Keratinocyte (primary cell): ENCODE results near the gene HOXA7. TPM values are rescaled to one million over a fixed set of nuclear protein-coding genes. Genes with fewer than 3 reads are reported as not detected.

Experiments used
- DNase-seq: peaks from one replicate; pipeline ENCODE4 v3.0.0-alpha.2; 2011; ENCODE audit warnings: low read depth, missing footprints, low spot score
- FAIRE-seq: peaks from 2 replicates; lab custom pipeline; 2011; peaks lifted over from hg19 to GRCh38; lab: Jason Lieb, UNC
- H2AFZ ChIP-seq: 2 replicates; pipeline ENCODE4 v1.6.0; 2012; ENCODE audit warnings: low read length, control low read depth, inconsistent platforms; ENCODE audit not compliant: control insufficient read depth
- H3K27ac ChIP-seq: 2 replicates; pipeline ENCODE4 v1.5.1; 2011; ENCODE audit warnings: low read length; ENCODE audit not compliant: control insufficient read depth, insufficient read depth
- H3K27me3 ChIP-seq: 3 replicates; pipeline ENCODE4 v1.6.0; 2011; ENCODE audit warnings: low read length; ENCODE audit not compliant: control insufficient read depth, insufficient read depth; ENCODE audit errors: extremely low read depth
- H3K36me3 ChIP-seq, 2 experiments: 2 replicates in 1 of 2; 3 replicates in 1 of 2; pipeline ENCODE4 v1.5.1; 2011; ENCODE audit warnings: low read length in 2 of 2, mild to moderate bottlenecking in 1 of 2; ENCODE audit not compliant: control insufficient read depth in 2 of 2, insufficient read depth in 2 of 2; ENCODE audit errors: extremely low read depth in 1 of 2
- H3K4me1 ChIP-seq: 3 replicates; pipeline ENCODE4 v1.5.1; 2011; ENCODE audit warnings: low read length; ENCODE audit not compliant: control insufficient read depth, insufficient read depth; ENCODE audit errors: extremely low read depth
- H3K4me2 ChIP-seq: 3 replicates; pipeline ENCODE4 v1.6.0; 2011; ENCODE audit warnings: low read depth, low read length; ENCODE audit not compliant: control insufficient read depth, insufficient read depth; ENCODE audit errors: extremely low read depth
- H3K4me3 ChIP-seq, 3 experiments: fragments of 200-600 bp in 1 of 3; sonication (generic) in 1 of 3; 2 replicates in 2 of 3; 3 replicates in 1 of 3; pipeline ENCODE4 v1.5.1; 2011 to 2016; ENCODE audit warnings: low read length in 3 of 3, mild to moderate bottlenecking in 3 of 3, control low read depth in 2 of 3, inconsistent platforms in 1 of 3, low read depth in 1 of 3, mixed read lengths in 1 of 3, mixed run types in 1 of 3, moderate library complexity in 1 of 3; ENCODE audit not compliant: control insufficient read depth in 2 of 3, insufficient read depth in 2 of 3; ENCODE audit errors: extremely low read depth in 1 of 3
- H3K79me2 ChIP-seq: 2 replicates; pipeline ENCODE4 v1.6.0; 2012; ENCODE audit warnings: low read length; ENCODE audit not compliant: control insufficient read depth, insufficient read depth
- H3K9ac ChIP-seq: 3 replicates; pipeline ENCODE4 v1.6.0; 2011; ENCODE audit warnings: low read length; ENCODE audit not compliant: control insufficient read depth, insufficient read depth; ENCODE audit errors: extremely low read depth
- H3K9me1 ChIP-seq: 3 replicates; pipeline ENCODE4 v1.6.0; 2011; ENCODE audit warnings: low read length; ENCODE audit not compliant: control insufficient read depth, insufficient read depth; ENCODE audit errors: extremely low read depth
- H3K9me3 ChIP-seq: 2 replicates; pipeline ENCODE4 v1.5.1; 2012; ENCODE audit warnings: low read depth, low read length; ENCODE audit not compliant: control insufficient read depth
- H4K20me1 ChIP-seq: 3 replicates; pipeline ENCODE4 v1.6.0; 2011; ENCODE audit warnings: low read length; ENCODE audit not compliant: control insufficient read depth, insufficient read depth; ENCODE audit errors: extremely low read depth
- CTCF ChIP-seq, 3 experiments: IDR thresholded peaks in 1 of 3; conservative IDR thresholded peaks in 1 of 3; optimal IDR thresholded peaks in 1 of 3; 2 replicates in 2 of 3; 3 replicates in 1 of 3; pipeline versions ENCODE3 to v1.5.1; 2011; ENCODE audit warnings: low read length in 3 of 3, mild to moderate bottlenecking in 3 of 3, moderate library complexity in 2 of 3, control low read depth in 1 of 3, inconsistent platforms in 1 of 3; ENCODE audit not compliant: insufficient read depth in 2 of 3; ENCODE audit errors: extremely low read depth in 1 of 3
- EZH2 ChIP-seq: IDR thresholded peaks from one replicate; pipeline ENCODE4 v1.6.1; 2012; ENCODE audit warnings: inconsistent platforms, mild to moderate bottlenecking, low read length, moderate library complexity
- dilution Hi-C: fragments of 300-500 bp; cut with MboI; formaldehyde crosslinking; loops from one replicate; pipeline ENCODE4 v1.7.0; 2020; ENCODE audit warnings: low sequenced_read_pairs; ENCODE audit not compliant: extremely low pct_ligation_motif_present
- polyA minus RNA-seq, 3 experiments: library from RNA; depleted of rRNA, polyadenylated mRNA; stranded (reverse); fragments of >200 nt; gene quantifications; 1 replicate in 1 of 3; 2 replicates in 1 of 3; 3 replicates in 1 of 3; pipeline ENCODE4 v1.2.3, GENCODE V29; 2011
- polyA plus RNA-seq, 5 experiments: library from polyadenylated mRNA; depleted of rRNA in 3 of 5; stranded (reverse) in 3 of 5; stranded (forward) in 1 of 5; unstranded in 1 of 5; fragments of >200 nt; gene quantifications; 1 replicate in 1 of 5; 2 replicates in 3 of 5; 3 replicates in 1 of 5; pipeline versions ENCODE4 v1.2.1 to v1.2.3, GENCODE V29; 2011 to 2012; ENCODE audit warnings: missing spikeins in 2 of 5, low read depth in 1 of 5, low replicate concordance in 1 of 5

HOXA7 gene
- polyA plus RNA-seq (3.8 to 13.5 TPM (median 8.1 TPM) in 3 replicates), polyA minus RNA-seq (4.5 to 4.9 TPM (median 4.8 TPM) in 3 replicates)
- polyA plus RNA-seq (2011; ENCODE audit: low read depth) = 4.9 TPM
- 7.4 and 9.8 TPM in 2 replicates for polyA plus RNA-seq (2011; cell fraction: cytosol; rRNA removed)
- polyA plus RNA-seq (2011; cell fraction: nucleus; rRNA removed) = 5.2 and 6.0 TPM in 2 replicates
- polyA plus RNA-seq (2012; ENCODE audit: low replicate concordance) = 3.9 and 14.3 TPM in 2 replicates
- polyA minus RNA-seq (2011; cell fraction: cytosol; rRNA and poly(A)+ RNA removed) = 11.9 TPM
- polyA minus RNA-seq (2011; cell fraction: nucleus; rRNA and poly(A)+ RNA removed) = 2.0 and 2.3 TPM in 2 replicates

DNA sequence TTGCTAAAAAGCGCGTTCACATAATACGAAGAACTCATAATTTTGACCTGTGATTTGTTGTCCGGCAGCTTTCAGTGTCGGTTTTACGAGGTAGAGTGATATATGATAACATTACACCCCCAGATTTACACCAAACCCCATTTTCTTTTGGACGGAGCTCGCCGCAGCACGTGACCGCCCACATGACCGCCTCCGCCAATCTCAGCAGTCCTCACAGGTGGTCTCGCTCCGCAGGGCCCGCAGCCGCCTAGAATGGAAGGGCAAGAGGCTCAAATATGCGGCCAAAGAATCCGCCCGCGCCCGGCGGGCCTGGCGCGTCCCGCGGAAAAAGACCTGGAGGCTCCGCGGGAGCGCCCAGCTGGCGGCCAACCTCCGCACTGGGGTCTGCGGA, at the start of gene HOXA7:
TSS of gene HOXA7 (minus strand) at position 168 of the 391 bp plus-strand sequence. CDS start at position 38, 130 bp downstream.
- TF ChIP-seq CTCF (optimal IDR thresholded peaks at IDR 0.05 in 1 of 3, IDR thresholded peaks at IDR 0.05 in 1 of 3, conservative IDR thresholded peaks at IDR 0.05 in 1 of 3; ENCODE audit: extremely low read depth in 1 of 3, insufficient read depth in 2 of 3, low read length in 3 of 3) = no peak
- TF ChIP-seq EZH2 = no peak
- Histone ChIP-seq H4K20me1 (no peaks in the 10 kb centered on the region), H3K9me1 (no peaks in the 10 kb centered on the region), H3K4me3 (peak within 1 kb of the TSS; percentile 55 to 94 (median 80)), H3K4me1 (peaks cover 78% of the 10 kb centered on the region), H3K36me3 (no peaks in the 10 kb centered on the region), H3K27me3 (no peaks in the 10 kb centered on the region), H3K79me2 (peaks cover 40% of the 10 kb centered on the region), H3K9ac (peak within 1 kb of the TSS; percentile 90), H2AFZ (peak within 1 kb of the TSS; percentile 90), H3K4me2 (peak within 1 kb of the TSS; percentile 98), H3K9me3 (no peaks in the 10 kb centered on the region), H3K27ac (peak within 1 kb of the TSS; percentile 87)
- dilution Hi-C loops = no loop called here
- DNase-seq (no peak), FAIRE-seq (peak; percentile 57)

DNA sequence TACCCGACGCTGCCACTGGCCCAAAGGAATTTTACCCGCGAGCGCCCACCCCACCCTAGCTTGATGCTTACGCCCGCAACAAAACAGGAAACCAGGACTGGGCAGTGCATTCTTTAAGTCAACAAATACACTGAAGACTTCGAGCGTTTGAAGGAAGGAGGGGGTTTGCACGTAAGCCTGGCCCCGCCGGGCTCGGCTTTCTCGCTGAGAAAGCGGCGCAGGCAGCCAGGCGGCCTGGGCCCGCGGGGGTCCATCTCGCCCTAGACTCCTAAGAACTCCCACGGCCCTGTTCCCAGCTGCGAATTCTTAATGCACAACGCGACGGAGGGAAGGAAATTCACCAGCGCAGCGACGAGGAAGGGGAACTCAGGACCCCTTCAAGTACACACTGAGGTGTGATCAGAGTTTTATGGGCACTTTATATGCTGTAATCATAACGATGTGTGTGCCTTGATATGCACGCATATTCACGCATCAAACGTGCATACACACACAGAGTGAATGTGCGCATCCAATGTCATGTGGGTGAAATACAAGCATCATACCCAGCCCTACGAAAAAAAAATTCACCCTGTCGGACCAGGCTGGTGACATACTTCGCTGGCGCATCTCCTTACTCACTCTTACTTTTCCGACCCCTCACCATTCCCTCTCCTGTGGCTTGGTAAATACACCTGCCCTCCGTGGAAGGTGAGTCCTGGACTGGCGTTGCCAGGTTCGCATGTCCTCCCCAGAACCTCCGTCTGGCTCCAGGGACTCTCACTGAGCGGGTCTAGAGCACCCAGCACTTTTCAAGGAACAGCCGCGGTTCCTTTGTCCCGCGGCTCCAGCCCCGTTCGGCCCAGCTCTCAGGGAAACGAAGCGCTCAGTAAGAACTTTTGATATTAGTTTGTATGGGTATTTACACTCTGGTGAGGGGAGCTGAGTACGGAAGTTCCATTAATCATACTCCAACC, 49.1 kb upstream of the HOXA7 start:
- Histone ChIP-seq H3K27ac (no peak overlapping the region), H2AFZ (no peak overlapping the region), H3K9me3 (no peaks in the 10 kb centered on the region), H3K9ac (no peak overlapping the region), H3K79me2 (no peaks in the 10 kb centered on the region), H3K4me1 (peaks cover 7% of the 10 kb centered on the region), H3K27me3 (peaks cover 93% of the 10 kb centered on the region), H4K20me1 (peaks cover 13% of the 10 kb centered on the region), H3K36me3 (no peaks in the 10 kb centered on the region), H3K4me2 (no peak overlapping the region), H3K4me3 (no peak overlapping the region), H3K9me1 (no peaks in the 10 kb centered on the region)
- DNase-seq = no peak
- no peak for FAIRE-seq
- TF ChIP-seq EZH2 (peak; percentile 99), CTCF (optimal IDR thresholded peaks at IDR 0.05 in 1 of 3, IDR thresholded peaks at IDR 0.05 in 1 of 3, conservative IDR thresholded peaks at IDR 0.05 in 1 of 3; ENCODE audit: extremely low read depth in 1 of 3, insufficient read depth in 2 of 3, low read length in 3 of 3) (no peak)
- dilution Hi-C loops = loop anchor here (25.0 kb wide), 1 partner anchor 382 kb away; no protein-coding TSS in a partner anchor
